ENCODE measurements around the gene ANGPTL2. TPM values are rescaled to one million over a fixed set of nuclear protein-coding genes. Genes with fewer than 3 reads are reported as not detected.

Gene ANGPTL2
- total RNA-seq, 1 experiment from 2014 or later, result 0.20 TPM

GRCh38 chr9:127142291-127142690, 19.9 kb upstream of the ANGPTL2 start:
- no peak for TF ChIP-seq CEBPB (IDR thresholded peaks at IDR 0.05; ENCODE audit: low read depth)
- no peak for TF ChIP-seq YY1 (IDR thresholded peaks at IDR 0.05; ENCODE audit: extremely low read depth, insufficient replicate concordance, low read depth, low read length)
- no peak for TF ChIP-seq SIN3A (IDR thresholded peaks at IDR 0.05; ENCODE audit: low read depth)
- RAD21 ChIA-PET (ENCODE audit: low non-redundant PET in 1 of 2, low total read pairs in 2 of 2, uncharacterized antibody in 2 of 2, unreplicated experiment in 2 of 2), result no interaction called here
- Histone ChIP-seq H4K20me1 (ENCODE audit: insufficient read depth) (no peaks in the 10 kb centered on the region), H3K9me2 (ENCODE audit: insufficient read depth) (no peaks in the 10 kb centered on the region), H3K79me2 (ENCODE audit: insufficient read depth, low read length) (no peaks in the 10 kb centered on the region), H3K4me2 (ENCODE audit: low read length) (no peak overlapping the region), H3K4me1 (ENCODE audit: control insufficient read depth in 1 of 2, insufficient read depth in 2 of 2, low read length in 2 of 2) (no peaks in the 10 kb centered on the region), H3K27me3 (ENCODE audit: insufficient read depth, low read length) (no peaks in the 10 kb centered on the region), H3K9ac (ENCODE audit: low read length) (no peak overlapping the region), H2AFZ (ENCODE audit: low read depth, low read length, poor library complexity, severe bottlenecking) (no peak overlapping the region), H3K4me3 (replicated peaks in 1 of 2; ENCODE audit: low read depth in 1 of 2, low read length in 2 of 2) (no peak overlapping the region), H3K36me3 (ENCODE audit: control insufficient read depth in 1 of 2, insufficient read depth in 2 of 2, low read length in 2 of 2) (no peaks in the 10 kb centered on the region), H3K27ac (ENCODE audit: low read depth, low read length) (no peak overlapping the region), H3K9me3 (ENCODE audit: control insufficient read depth in 1 of 2, insufficient read depth in 1 of 2, low read depth in 1 of 2, low read length in 2 of 2) (no peaks in the 10 kb centered on the region)
- intact Hi-C loops (cut with micrococcal nuclease), result no loop called here
- BruUV-seq (replicated peaks), result no TSS peak
- DNase-seq (ENCODE audit: low read depth, low spot score) (no peak), ATAC-seq (no peak)
- POLR2A ChIA-PET, result no interaction called here
- CTCF ChIA-PET, result no interaction called here

GRCh38 chr9:127140842-127141675, 18.6 kb upstream of the ANGPTL2 start:
- no peak overlapping the region for H3K9ac ChIP-seq (ENCODE audit: low read length)
- no peaks in the 10 kb centered on the region for H4K20me1 ChIP-seq (ENCODE audit: insufficient read depth)
- no peak overlapping the region for H3K4me3 ChIP-seq (replicated peaks in 1 of 2; ENCODE audit: low read depth in 1 of 2, low read length in 2 of 2)
- no peaks in the 10 kb centered on the region for H3K4me1 ChIP-seq (ENCODE audit: control insufficient read depth in 1 of 2, insufficient read depth in 2 of 2, low read length in 2 of 2)
- ATAC-seq, result no peak
- no peaks in the 10 kb centered on the region for H3K27me3 ChIP-seq (ENCODE audit: insufficient read depth, low read length)
- no peak overlapping the region for H3K4me2 ChIP-seq (ENCODE audit: low read length)
- no TSS peak for BruUV-seq (replicated peaks)
- no peaks in the 10 kb centered on the region for H3K9me2 ChIP-seq (ENCODE audit: insufficient read depth)
- H3K36me3 ChIP-seq (ENCODE audit: control insufficient read depth in 1 of 2, insufficient read depth in 2 of 2, low read length in 2 of 2), result no peaks in the 10 kb centered on the region
- H2AFZ ChIP-seq (ENCODE audit: low read depth, low read length, poor library complexity, severe bottlenecking), result no peak overlapping the region
- H3K79me2 ChIP-seq (ENCODE audit: insufficient read depth, low read length), result no peaks in the 10 kb centered on the region
- H3K27ac ChIP-seq (ENCODE audit: low read depth, low read length), result no peak overlapping the region
- POLR2A ChIA-PET, result no interaction called here
- RAD21 ChIA-PET (ENCODE audit: low non-redundant PET in 1 of 2, low total read pairs in 2 of 2, uncharacterized antibody in 2 of 2, unreplicated experiment in 2 of 2), result no interaction called here
- no peaks in the 10 kb centered on the region for H3K9me3 ChIP-seq (ENCODE audit: control insufficient read depth in 1 of 2, insufficient read depth in 1 of 2, low read depth in 1 of 2, low read length in 2 of 2)
- TF ChIP-seq MAX (IDR thresholded peaks at IDR 0.05) (no peak), EGR1 (IDR thresholded peaks at IDR 0.05; ENCODE audit: low read depth) (no peak), EZH2phosphoT487 (IDR thresholded peaks at IDR 0.05; ENCODE audit: borderline replicate concordance) (no peak), ZFX (IDR thresholded peaks at IDR 0.05) (no peak), CBX3 (IDR thresholded peaks at IDR 0.05; ENCODE audit: low read depth) (no peak), REST (IDR thresholded peaks at IDR 0.05; ENCODE audit: low read depth) (no peak)
- CTCF ChIA-PET, result no interaction called here
- DNase-seq (ENCODE audit: low read depth, low spot score), result no peak
- intact Hi-C loops (cut with micrococcal nuclease), result no loop called here

Measured in HCT116 (cell line).